Pancreas (tissue), 10 donors: ENCODE measurements around the gene SHISAL1. TPM values are rescaled to one million over a fixed set of nuclear protein-coding genes. Genes with fewer than 3 reads are reported as not detected.

Experiments
- ATAC-seq, 4 donors: fragments of 200-7000 bp; cut with Tn5 transposase; one replicate each; pipeline versions ENCODE4 v1.8.0 to v1.9.1; 2020; ENCODE audit warnings: mild to moderate bottlenecking in 4 of 4, moderate library complexity in 4 of 4
- DNase-seq, 6 donors: peaks; one replicate each; pipeline ENCODE4 v3.0.0-alpha.2; 2020
- FAIRE-seq: peaks from 2 replicates; lab custom pipeline; 2012; peaks lifted over from hg19 to GRCh38; lab: Jason Lieb, UNC
- H3K27ac ChIP-seq, 4 donors: fragments of 200-600 bp; sonication (generic); 1 replicate in 3 of 4; 2 replicates in 1 of 4; pipeline versions ENCODE4 v1.5.0 to v1.8.0; 2020
- H3K27me3 ChIP-seq, 4 donors: fragments of 200-600 bp; one replicate each; pipeline ENCODE4 v1.8.0; 2021
- H3K36me3 ChIP-seq, 3 donors: fragments of 200-600 bp; sonication (generic) in 1 of 3; one replicate each; pipeline versions ENCODE4 v1.5.0 to v1.8.0; 2020 to 2021
- H3K4me1 ChIP-seq, 3 donors: fragments of 200-600 bp; one replicate each; pipeline ENCODE4 v1.8.0; 2021
- H3K4me3 ChIP-seq, 4 donors: fragments of 200-600 bp; sonication (generic) in 2 of 4; one replicate each; pipeline versions ENCODE4 v1.5.0 to v1.8.0; 2020 to 2021
- H3K9me3 ChIP-seq, 4 donors: fragments of 200-600 bp; one replicate each; pipeline ENCODE4 v1.8.0; 2021
- CTCF ChIP-seq, 4 donors: fragments of 200-600 bp; sonication (generic) in 3 of 4; IDR thresholded peaks; one replicate each; pipeline versions ENCODE4 v1.5.0 to v1.8.0; 2021; ENCODE audit warnings: antibody characterized with exemption in 4 of 4
- WGBS, 2 donors: extraction: QIAGEN DNeasy Blood & Tissue Kit; methylation state at CpG; one replicate each; pipeline ENCODE4 v1.1.7; 2013; 5-methylcytosine and 5-hydroxymethylcytosine counted together
- intact Hi-C, 3 donors: fragments of 100-400 bp; cut with DNase I; formaldehyde crosslinking; loops; one replicate each; pipeline versions ENCODE4 v1.11.1 to v1.14.2; 2022
- polyA plus RNA-seq, 2 donors: library from polyadenylated mRNA; stranded (reverse); fragments of 200-250 nt; gene quantifications; one replicate each; pipeline ENCODE4 v1.2.3, GENCODE V29; 2013
- total RNA-seq, 6 donors: library from RNA; stranded (reverse); fragmentation: NEBNext Ultra II Directional in 4 of 6; extraction: Animal tissue kit (Norgen Biotek cat#: 25700) in 4 of 6; gene quantifications; one replicate each; pipeline versions ENCODE4 v1.2.1 to v1.2.4, GENCODE V29; 2021 to 2023
- donor health status: healthy with polysubstance abuse.
- donor health status: DM: no; HTN: no; CAD: no; lungs with moderate emphysema.
- donor health status: DM: no; HTN: no; CAD: no.
- donor health status: control.
- donor health status: control.
- donor health status: Bipolar disorder and iron deficiency.
- donor health status: DM: yes; HTN: yes; CAD: no.
- donor health status: DM: no; HTN: no; CAD: no.
- donor health status: DM: no; HTN: no; CAD: no.
- donor health status: DM: yes; HTN: yes; CAD: no.

The SHISAL1 gene
- total and polyA plus RNA-seq, 8 donors: 0.35 to 1.3 (median 0.54) TPM

GRCh38 chr22:44278243-44279068 lies 34.3 kb downstream of the SHISAL1 start:
- Histone ChIP-seq H3K9me3 (no peaks in the 10 kb centered on the region), H3K27ac (no peak overlapping the region), H3K36me3 (no peaks in the 10 kb centered on the region), H3K4me1 (no peaks in the 10 kb centered on the region), H3K27me3 (no peaks in the 10 kb centered on the region), H3K4me3 (no peak overlapping the region)
- DNase-seq (no peak), ATAC-seq (no peak), FAIRE-seq (no peak)
- WGBS, 2 donors: 80 to 81% methylated on average over 17 of the region's 17 CpGs
- no peak for TF ChIP-seq CTCF (IDR thresholded peaks at IDR 0.05)
- intact Hi-C loops: no loop called here

- intact Hi-C loops: no loop called here
- no peak for ATAC-seq
Measured at GRCh38 chr22:44277386-44278135, 35.2 kb downstream of the SHISAL1 start.

GRCh38 chr22:44276706-44277356 lies 35.9 kb downstream of the SHISAL1 start:
- no peak overlapping the region for H3K4me3 ChIP-seq
- H3K4me1 ChIP-seq: no peaks in the 10 kb centered on the region
- intact Hi-C loops: no loop called here
- no peak for DNase-seq
- no peaks in the 10 kb centered on the region for H3K27me3 ChIP-seq
- ATAC-seq: no peak
- 84 to 92% methylated on average over 18 of the region's 18 CpGs for WGBS, 2 donors
- TF ChIP-seq CTCF (IDR thresholded peaks at IDR 0.05): no peak
- H3K27ac ChIP-seq: no peak overlapping the region
- H3K9me3 ChIP-seq: no peaks in the 10 kb centered on the region
- H3K36me3 ChIP-seq: no peaks in the 10 kb centered on the region
- no peak for FAIRE-seq

More at GRCh38 chr22:44277386-44278135, 35.2 kb downstream of the SHISAL1 start:
- Histone ChIP-seq H3K4me3 (no peak overlapping the region), H3K4me1 (no peaks in the 10 kb centered on the region), H3K36me3 (no peaks in the 10 kb centered on the region), H3K27ac (no peak overlapping the region), H3K9me3 (no peaks in the 10 kb centered on the region), H3K27me3 (no peaks in the 10 kb centered on the region)
- TF ChIP-seq CTCF (IDR thresholded peaks at IDR 0.05): no peak
- FAIRE-seq: no peak
- 85 to 86% methylated on average over 13 of the region's 13 CpGs for WGBS, 2 donors
- DNase-seq: no peak

GRCh38 chr22:44276041-44276440 lies 36.7 kb downstream of the SHISAL1 start:
- DNase-seq (peak in 1 of 6 donors; percentile 20), ATAC-seq (no peak), FAIRE-seq (no peak)
- no peak overlapping the region for H3K4me3 ChIP-seq
- H3K27ac ChIP-seq: no peak overlapping the region
- intact Hi-C loops: no loop called here
- no peaks in the 10 kb centered on the region for H3K4me1 ChIP-seq
- no peaks in the 10 kb centered on the region for H3K27me3 ChIP-seq
- no peak for TF ChIP-seq CTCF (IDR thresholded peaks at IDR 0.05)
- H3K36me3 ChIP-seq: no peaks in the 10 kb centered on the region
- 84 to 90% methylated on average over 10 of the region's 10 CpGs for WGBS, 2 donors
- no peaks in the 10 kb centered on the region for H3K9me3 ChIP-seq
